GM15510 (cell line): Measurements from ENCODE around the gene ZNF417.

ENCODE experiments used
- POLR2A ChIP-seq: IDR thresholded peaks from 3 replicates; pipeline ENCODE4 v1.6.1; 2011; ENCODE audit warnings: borderline replicate concordance; ENCODE audit not compliant: insufficient read length; ENCODE audit errors: extremely low read depth

Gene ZNF417

GRCh38 chr19:57905258-57905657 is 11.1 kb downstream of the ZNF417 start:
- TF ChIP-seq POLR2A, result no peak

GRCh38 chr19:57903618-57904184 is 12.7 kb downstream of the ZNF417 start:
- no peak for TF ChIP-seq POLR2A

- no peak for TF ChIP-seq POLR2A
Observed at GRCh38 chr19:57900311-57900710, 16.1 kb downstream of the ZNF417 start.

- TF ChIP-seq POLR2A, result peak; percentile 53
Observed at GRCh38 chr19:57888560-57889231, 27.7 kb downstream of the ZNF417 start, which contains the start of gene ZNF814. TSS of gene ZNF814 (minus strand) at chr19:57889037. CDS start at chr19:57888802, 235 bp downstream.

GRCh38 chr19:57888107-57888559 is 28.3 kb downstream of the ZNF417 start:
- no peak for TF ChIP-seq POLR2A

GRCh38 chr19:57887195-57887941 is 29.0 kb downstream of the ZNF417 start:
- TF ChIP-seq POLR2A, result no peak

- no peak for TF ChIP-seq POLR2A
Observed at GRCh38 chr19:57886046-57886445, 30.3 kb downstream of the ZNF417 start.

- TF ChIP-seq POLR2A, result no peak
Observed at GRCh38 chr19:57872450-57872849, 43.9 kb downstream of the ZNF417 start.

- no peak for TF ChIP-seq POLR2A
Observed at GRCh38 chr19:57870225-57870624, 46.2 kb downstream of the ZNF417 start.

- TF ChIP-seq POLR2A, result no peak
Observed at GRCh38 chr19:57867868-57868492, 48.4 kb downstream of the ZNF417 start.
